Activated naive CD4-positive, alpha-beta T cell treated with anti-CD3 and anti-CD28 coated beads, Interleukin-2, amount 10 ng/mL, durations not matched to agents 7 days and 5 days (primary cell): Measurements from ENCODE around the gene PPP1R13B.

Source experiments
- CTCF ChIA-PET: fragments of 350-600 bp; sonication (Branson Sonifier 250); formaldehyde crosslinking; loops from one replicate; lab custom pipeline; 2021; ENCODE audit warnings: antibody characterized with exemption; lab: Charles Lee
- DNase-seq: peaks from one replicate; pipeline ENCODE4 v3.0.0-alpha.2; 2020
- H3K27ac Mint-ChIP-seq: one replicate; pipeline ENCODE4 v1.8.0; 2021; ENCODE audit warnings: mild to moderate bottlenecking, moderate library complexity, mixed read lengths
- H3K27me3 Mint-ChIP-seq: one replicate; pipeline ENCODE4 v1.8.0; 2021; ENCODE audit warnings: mild to moderate bottlenecking, mixed read lengths
- H3K36me3 Mint-ChIP-seq: one replicate; pipeline ENCODE4 v1.8.0; 2021; ENCODE audit warnings: mixed read lengths
- H3K4me1 Mint-ChIP-seq: one replicate; pipeline ENCODE4 v1.8.0; 2021; ENCODE audit warnings: mixed read lengths
- H3K4me3 Mint-ChIP-seq: one replicate; pipeline ENCODE4 v1.8.0; 2021; ENCODE audit warnings: mild to moderate bottlenecking, moderate library complexity, mixed read lengths
- H3K9me3 Mint-ChIP-seq: one replicate; pipeline ENCODE4 v1.8.0; 2021; ENCODE audit warnings: mixed read lengths

Gene PPP1R13B

DNA sequence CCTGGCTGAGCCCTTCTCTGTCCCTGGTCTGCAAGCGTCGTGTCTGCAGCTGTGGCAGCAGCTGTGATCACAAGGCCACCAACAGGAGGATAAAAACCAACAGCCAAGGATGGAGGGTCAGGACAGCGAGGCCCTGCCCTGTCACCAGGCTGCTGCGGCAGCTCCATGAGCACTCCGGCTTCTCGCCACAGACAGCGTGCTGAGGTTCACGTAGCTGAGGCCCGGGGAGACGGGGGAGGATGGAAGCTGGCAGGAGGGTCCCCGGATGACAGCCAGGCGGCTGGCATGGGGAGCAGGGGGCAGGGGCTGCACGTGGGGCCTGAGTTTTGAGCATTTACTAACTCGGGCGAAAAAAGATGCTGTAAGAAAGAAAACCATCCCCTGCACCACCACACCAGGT lies 137.6 kb downstream of the PPP1R13B start:
- Mint-ChIP-seq H3K4me1 (peaks cover 41% of the 10 kb centered on the region), H3K27me3 (no peaks in the 10 kb centered on the region), H3K36me3 (peaks cover 15% of the 10 kb centered on the region), H3K27ac (peak overlapping the region; percentile 37), H3K4me3 (no peak overlapping the region), H3K9me3 (no peaks in the 10 kb centered on the region)
- CTCF ChIA-PET: no interaction called here
- no peak for DNase-seq

DNA sequence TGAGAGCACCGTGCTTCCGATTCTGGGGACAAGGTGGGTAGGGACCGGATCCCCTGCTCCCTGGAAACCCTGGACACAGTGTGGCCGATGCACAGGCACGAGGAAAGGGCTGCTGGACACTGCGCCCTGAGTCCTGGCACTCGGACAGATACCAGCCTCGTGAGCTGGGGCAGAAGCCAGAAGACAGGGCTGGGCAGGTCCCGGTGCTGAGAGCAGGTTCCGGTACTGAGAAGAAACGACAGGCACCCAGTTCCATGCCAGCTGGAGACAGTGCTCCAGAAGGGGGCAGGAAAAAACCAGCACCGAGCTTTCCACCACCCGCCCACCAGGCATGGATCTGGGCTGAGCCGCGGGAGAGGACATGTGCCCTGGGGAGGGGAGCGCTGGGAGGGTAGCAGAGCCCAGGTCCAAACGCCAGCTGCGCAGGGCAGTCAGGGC lies 138.6 kb downstream of the PPP1R13B start:
- CTCF ChIA-PET: no interaction called here

DNA sequence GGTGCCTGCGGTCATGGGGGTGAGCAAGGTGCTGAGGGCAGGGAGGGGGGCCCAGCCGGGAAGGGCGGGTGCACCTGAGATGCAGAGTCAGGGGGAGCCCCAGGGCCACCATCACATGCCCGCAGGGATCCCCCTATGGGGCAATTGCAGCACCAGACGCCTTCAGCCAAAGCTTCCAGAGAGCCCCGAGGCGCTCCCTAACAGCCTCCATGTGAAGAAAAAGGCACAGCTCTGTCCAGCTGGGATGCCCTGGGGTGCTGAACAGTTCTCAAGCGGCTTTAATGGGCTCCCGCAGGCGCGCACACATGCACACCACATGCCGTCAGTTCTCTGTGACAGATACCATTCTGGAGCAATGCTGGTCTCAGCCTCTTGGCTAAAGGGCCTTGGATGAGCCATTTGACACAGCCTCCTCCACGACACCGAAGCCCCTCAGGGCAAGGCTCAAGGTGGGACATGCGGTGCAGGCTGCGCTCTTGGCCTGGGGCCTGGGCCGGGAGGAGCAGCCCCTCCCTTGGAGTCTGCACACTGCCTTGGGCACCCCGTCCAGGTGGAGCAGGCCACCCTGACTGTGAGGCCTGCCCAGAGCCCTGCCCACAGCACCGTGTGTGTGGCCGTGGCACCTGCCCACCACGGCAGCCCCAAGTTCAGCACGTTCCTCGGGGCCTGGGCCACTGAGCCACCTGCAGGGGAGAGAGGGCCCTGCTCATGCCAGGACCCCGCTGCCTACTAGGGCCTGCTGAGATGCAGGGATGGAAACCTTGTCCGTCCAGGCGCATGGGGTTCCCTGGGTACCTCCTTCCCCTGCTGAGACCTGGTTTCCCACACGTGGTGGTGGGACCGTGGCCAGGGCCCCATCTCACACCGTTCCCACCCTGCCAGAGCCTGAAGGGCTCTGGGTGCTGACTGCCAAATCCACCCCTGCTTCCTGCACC lies 139.8 kb downstream of the PPP1R13B start:
- Mint-ChIP-seq H3K9me3 (no peaks in the 10 kb centered on the region), H3K27me3 (no peaks in the 10 kb centered on the region), H3K27ac (no peak overlapping the region), H3K4me3 (no peak overlapping the region), H3K36me3 (peaks cover 26% of the 10 kb centered on the region), H3K4me1 (peaks cover 20% of the 10 kb centered on the region)
- DNase-seq: no peak
- CTCF ChIA-PET: no interaction called here

More for the DNA sequence above, 138.6 kb downstream of the PPP1R13B start:
- peaks cover 18% of the 10 kb centered on the region for H3K36me3 Mint-ChIP-seq
- H3K4me1 Mint-ChIP-seq: peaks cover 31% of the 10 kb centered on the region
- H3K9me3 Mint-ChIP-seq: no peaks in the 10 kb centered on the region
- no peaks in the 10 kb centered on the region for H3K27me3 Mint-ChIP-seq
- no peak overlapping the region for H3K27ac Mint-ChIP-seq
- no peak for DNase-seq
- no peak overlapping the region for H3K4me3 Mint-ChIP-seq

DNA sequence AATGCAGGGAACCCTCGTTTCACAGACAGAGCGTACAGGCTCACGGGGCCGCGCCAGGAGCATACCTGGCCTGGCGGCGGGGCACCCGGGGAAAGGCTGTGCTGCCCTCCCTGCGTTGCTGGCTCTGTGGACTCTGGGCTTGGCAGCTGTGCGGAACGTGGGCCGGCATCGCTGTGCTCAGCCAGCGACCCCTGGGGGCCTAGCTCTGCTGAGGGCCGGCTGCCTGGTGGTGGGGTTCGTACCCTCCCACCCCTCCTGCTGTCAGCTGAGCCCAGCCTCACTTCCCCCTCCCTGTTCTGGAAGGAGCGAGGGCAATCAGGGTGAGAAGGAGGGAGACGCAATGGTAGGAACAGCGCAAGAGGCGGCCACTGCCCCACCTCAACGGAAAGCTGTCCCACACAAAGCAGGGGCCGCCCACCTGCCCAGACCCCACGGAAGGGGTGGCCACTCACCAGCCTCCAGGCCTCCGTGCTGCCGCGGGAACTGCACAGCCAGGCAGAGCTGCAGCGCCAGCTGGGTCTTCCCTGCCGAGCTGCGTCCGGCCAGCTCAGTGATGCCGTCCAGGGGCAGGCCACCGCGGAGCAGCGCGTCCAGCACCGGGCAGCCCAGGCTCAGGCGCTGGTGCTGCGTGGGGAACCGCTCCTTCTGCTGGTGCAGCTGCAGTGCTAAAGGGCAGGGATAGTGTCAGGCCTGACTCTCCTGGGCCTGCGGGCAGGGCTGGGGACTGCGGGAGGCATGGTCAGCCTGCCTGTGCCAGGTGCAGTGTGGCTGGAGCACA lies 140.6 kb downstream of the PPP1R13B start:
- H3K36me3 Mint-ChIP-seq: peaks cover 29% of the 10 kb centered on the region
- CTCF ChIA-PET: interaction anchor here (1.5 kb wide), 1 partner anchor 12 kb away, joined by 4 read pairs; no protein-coding TSS in a partner anchor
- H3K4me1 Mint-ChIP-seq: peaks cover 11% of the 10 kb centered on the region
- no peaks in the 10 kb centered on the region for H3K9me3 Mint-ChIP-seq
- DNase-seq: no peak
- H3K27me3 Mint-ChIP-seq: no peaks in the 10 kb centered on the region
- H3K4me3 Mint-ChIP-seq: no peak overlapping the region
- no peak overlapping the region for H3K27ac Mint-ChIP-seq

DNA sequence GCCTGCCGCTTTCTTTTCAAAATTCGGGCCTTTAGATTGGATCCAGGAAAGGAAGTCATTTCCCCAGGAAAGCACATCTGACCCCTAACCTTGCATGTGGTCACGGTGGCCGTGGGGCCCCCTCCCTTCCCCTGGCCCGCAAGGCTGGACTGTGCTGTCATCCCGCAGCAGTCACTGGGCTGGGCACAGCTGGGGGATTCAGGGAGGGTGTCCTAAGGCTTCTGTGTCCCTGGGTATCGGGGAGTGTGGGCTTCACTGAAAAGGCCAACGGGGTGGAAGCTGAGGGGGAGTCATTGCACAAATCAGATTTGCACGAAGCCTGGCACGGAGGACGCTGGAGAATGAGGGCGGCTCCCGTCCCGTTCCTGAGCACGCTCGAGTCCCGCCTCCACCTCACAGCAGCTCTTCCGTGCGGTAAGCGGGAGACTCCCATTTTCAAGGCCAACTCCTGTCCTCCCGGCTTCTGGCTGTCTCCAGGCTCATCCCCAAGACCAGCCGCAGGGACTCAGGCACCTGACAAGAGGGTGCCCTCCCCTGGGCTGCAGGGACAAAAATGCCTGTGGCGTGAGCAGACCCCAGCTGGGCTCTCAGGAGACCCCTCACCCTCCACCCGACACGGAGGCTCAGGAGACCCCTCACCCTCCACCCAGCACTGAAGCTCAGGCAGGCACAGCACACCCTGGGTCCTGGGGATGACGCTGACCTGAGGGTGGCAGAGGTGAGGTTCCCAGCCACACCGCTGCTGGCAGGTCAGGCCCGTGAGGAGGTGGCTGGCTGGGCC lies 141.7 kb downstream of the PPP1R13B start:
- H3K27ac Mint-ChIP-seq: no peak overlapping the region
- no peak for DNase-seq
- CTCF ChIA-PET: interaction anchor here (1.5 kb wide), 1 partner anchor 11 kb away, joined by 4 read pairs; no protein-coding TSS in a partner anchor

DNA sequence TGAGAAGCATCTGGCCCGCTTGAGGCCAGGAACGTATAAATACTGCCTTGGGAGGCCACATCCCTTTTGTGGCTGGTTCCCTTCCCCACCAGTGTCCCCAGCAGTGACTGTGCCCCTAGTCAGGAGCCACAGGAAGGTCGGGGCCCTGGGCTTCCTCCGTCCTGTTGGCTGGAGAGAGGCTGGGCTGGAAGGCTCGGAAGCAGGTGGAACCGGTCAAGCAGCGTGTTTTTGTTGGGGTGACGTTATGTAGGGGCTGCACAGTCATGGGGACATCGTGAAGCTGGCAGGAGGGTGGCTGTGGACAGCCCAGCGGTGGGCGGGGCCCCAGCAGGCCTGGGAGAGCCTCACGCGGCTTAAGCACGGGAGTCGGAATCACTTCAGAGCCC lies 142.3 kb downstream of the PPP1R13B start:
- H3K4me1 Mint-ChIP-seq: no peaks in the 10 kb centered on the region
- no peaks in the 10 kb centered on the region for H3K9me3 Mint-ChIP-seq
- peaks cover 29% of the 10 kb centered on the region for H3K36me3 Mint-ChIP-seq
- CTCF ChIA-PET: no interaction called here
- H3K27ac Mint-ChIP-seq: no peak overlapping the region
- H3K27me3 Mint-ChIP-seq: no peaks in the 10 kb centered on the region
- no peak for DNase-seq
- no peak overlapping the region for H3K4me3 Mint-ChIP-seq

More for the DNA sequence above, 141.7 kb downstream of the PPP1R13B start:
- Mint-ChIP-seq H3K27me3 (no peaks in the 10 kb centered on the region), H3K9me3 (no peaks in the 10 kb centered on the region), H3K4me1 (peaks cover under 1% of the 10 kb centered on the region), H3K4me3 (no peak overlapping the region), H3K36me3 (peaks cover 29% of the 10 kb centered on the region)

DNA sequence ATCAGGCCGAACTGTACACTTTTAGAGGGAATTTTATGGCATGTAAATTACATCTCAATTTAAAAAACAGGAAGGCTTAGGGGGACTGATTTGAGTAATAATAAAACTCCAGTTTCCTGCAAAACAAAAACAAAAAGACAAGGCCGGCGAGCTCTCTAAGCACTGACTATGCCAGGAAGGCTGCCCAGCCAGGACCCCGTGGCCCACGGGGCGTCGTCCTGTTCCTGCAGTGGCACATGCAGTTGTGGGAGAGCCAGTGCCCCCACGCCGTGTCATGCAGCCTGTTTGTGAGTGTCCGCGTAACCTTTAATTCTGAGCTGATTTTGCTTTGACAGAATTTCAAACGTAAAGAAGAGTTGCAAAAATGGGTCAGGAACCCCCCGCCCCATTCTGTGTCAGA lies 142.7 kb downstream of the PPP1R13B start:
- H3K27ac Mint-ChIP-seq: no peak overlapping the region
- DNase-seq: no peak
- CTCF ChIA-PET: no interaction called here

DNA sequence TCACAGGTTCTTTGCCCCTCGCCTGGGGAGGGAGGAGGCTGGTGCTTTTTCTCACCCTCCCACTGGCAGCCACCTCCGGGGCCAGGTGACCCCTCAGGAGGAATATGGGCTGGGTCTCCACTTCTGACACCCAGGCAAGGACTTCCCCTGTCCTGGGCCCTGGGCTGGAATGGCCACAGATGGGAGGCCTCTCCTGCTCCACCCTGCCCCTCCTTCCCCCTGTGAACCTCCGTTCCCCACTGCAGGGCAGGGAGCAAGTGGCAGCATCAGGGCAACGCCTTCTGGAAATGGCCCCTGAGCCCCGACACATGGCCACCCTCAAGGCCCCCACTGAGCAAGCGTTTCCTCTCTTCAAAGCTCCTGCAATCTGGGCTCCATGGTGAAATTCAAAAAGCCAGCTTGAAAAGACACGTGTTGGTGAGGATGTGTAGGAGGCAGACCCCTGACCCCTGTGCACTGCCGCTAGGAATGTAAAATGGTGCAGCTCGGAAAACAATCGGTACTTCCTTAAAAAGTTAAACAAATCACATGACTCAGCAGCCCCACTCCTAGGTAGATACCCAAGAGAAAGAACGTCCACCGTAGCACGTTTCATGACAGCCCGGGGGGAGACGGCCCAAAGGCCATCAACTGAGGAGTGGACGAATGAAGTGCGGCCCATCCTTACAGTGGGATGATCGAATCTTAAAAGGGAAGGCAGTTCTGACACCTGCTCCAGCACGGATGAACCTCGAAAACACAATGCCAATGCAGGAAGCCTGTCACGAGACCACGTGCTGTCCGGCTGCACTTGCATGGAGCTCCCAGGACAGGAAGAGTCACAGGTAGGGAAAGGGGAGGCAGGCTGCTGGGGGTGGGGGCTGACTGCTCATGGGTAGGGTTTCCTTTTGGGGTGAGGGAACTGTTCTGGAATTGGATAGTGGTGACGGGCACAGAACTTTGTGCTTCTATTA lies 143.7 kb downstream of the PPP1R13B start:
- no peak overlapping the region for H3K4me3 Mint-ChIP-seq
- H3K36me3 Mint-ChIP-seq: peaks cover 24% of the 10 kb centered on the region
- H3K4me1 Mint-ChIP-seq: no peaks in the 10 kb centered on the region
- H3K9me3 Mint-ChIP-seq: no peaks in the 10 kb centered on the region
- no peaks in the 10 kb centered on the region for H3K27me3 Mint-ChIP-seq
- DNase-seq: no peak
- H3K27ac Mint-ChIP-seq: no peak overlapping the region
- CTCF ChIA-PET: no interaction called here

More for the DNA sequence above, 142.7 kb downstream of the PPP1R13B start:
- Mint-ChIP-seq H3K9me3 (no peaks in the 10 kb centered on the region), H3K4me3 (no peak overlapping the region), H3K36me3 (peaks cover 29% of the 10 kb centered on the region), H3K27me3 (no peaks in the 10 kb centered on the region), H3K4me1 (no peaks in the 10 kb centered on the region)

DNA sequence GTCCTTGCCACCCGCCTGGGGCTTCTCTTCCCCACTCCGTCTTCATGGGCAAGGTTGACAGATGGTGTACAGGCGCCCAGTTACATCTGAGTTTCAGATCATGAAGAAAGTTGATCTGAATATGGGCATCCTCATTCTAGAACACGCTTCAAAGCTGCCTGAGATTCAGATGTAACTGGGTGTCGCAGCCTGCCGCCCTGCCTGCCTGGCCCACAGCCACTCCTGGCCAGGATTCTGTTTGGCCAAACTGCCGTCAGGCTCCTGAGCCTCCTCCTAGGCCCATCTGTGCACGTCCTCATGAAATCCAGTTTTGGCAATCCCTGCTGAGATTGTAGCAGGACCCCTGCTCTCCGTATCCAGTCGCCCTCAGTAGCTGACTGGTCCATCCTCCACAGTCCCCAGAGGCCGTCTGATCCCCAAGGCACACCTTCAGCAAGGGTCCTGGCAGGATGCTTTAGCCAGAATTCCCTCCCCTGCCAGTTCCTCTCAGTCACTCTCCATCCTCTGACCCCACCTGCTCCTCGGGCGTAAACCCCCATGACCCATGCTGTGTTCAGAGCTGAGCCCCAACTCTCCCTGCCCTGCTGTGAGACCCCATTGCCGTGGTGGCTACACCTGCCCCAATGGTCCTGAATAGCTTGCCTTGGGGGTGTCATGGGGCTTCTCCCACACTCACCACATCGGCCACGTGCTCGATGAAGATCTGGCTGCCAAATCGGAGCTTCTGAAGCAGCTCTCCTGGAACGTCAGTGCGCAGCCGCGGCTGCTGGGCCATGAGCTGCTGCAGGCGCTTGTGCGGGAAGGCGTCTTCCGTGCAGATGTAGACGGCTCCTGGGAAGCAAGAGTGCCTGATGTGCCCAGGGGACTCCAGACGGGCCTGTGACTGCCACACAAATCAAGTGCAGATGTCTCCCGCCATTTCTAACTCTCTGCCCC lies 144.6 kb downstream of the PPP1R13B start:
- H3K4me3 Mint-ChIP-seq: no peak overlapping the region

DNA sequence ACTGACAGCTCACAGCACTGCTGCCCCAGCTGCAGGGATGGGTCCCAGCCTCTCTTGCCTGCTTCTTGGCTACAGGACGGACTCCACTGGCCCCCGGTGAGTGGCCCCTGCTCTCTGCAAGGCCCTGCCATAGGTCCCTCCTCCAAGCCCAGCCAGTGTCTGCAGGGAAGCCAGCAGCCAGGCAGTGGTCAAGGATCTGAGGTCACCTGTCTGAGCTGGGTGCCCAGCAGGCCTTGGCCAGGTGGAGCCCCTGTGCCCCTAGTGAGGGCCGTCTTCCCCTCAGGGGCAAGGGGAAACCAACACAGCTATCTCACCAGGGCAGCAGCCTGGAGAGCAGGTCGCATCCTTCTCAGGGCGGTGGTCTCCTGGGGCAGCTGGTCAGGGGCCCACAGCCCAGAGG lies 145.3 kb downstream of the PPP1R13B start:
- Mint-ChIP-seq H3K9me3 (no peaks in the 10 kb centered on the region), H3K27me3 (no peaks in the 10 kb centered on the region), H3K36me3 (peaks cover 20% of the 10 kb centered on the region), H3K4me1 (peaks cover 4% of the 10 kb centered on the region), H3K4me3 (no peak overlapping the region), H3K27ac (peak overlapping the region; percentile 35)
- CTCF ChIA-PET: no interaction called here
- DNase-seq: no peak

More for the DNA sequence above, 144.6 kb downstream of the PPP1R13B start:
- CTCF ChIA-PET: interaction anchor here (0.6 kb wide), 1 partner anchor 25 kb away, joined by 3 read pairs; no protein-coding TSS in a partner anchor
- no peak overlapping the region for H3K27ac Mint-ChIP-seq
- H3K9me3 Mint-ChIP-seq: no peaks in the 10 kb centered on the region
- no peaks in the 10 kb centered on the region for H3K4me1 Mint-ChIP-seq
- DNase-seq: no peak
- peaks cover 17% of the 10 kb centered on the region for H3K36me3 Mint-ChIP-seq
- no peaks in the 10 kb centered on the region for H3K27me3 Mint-ChIP-seq

DNA sequence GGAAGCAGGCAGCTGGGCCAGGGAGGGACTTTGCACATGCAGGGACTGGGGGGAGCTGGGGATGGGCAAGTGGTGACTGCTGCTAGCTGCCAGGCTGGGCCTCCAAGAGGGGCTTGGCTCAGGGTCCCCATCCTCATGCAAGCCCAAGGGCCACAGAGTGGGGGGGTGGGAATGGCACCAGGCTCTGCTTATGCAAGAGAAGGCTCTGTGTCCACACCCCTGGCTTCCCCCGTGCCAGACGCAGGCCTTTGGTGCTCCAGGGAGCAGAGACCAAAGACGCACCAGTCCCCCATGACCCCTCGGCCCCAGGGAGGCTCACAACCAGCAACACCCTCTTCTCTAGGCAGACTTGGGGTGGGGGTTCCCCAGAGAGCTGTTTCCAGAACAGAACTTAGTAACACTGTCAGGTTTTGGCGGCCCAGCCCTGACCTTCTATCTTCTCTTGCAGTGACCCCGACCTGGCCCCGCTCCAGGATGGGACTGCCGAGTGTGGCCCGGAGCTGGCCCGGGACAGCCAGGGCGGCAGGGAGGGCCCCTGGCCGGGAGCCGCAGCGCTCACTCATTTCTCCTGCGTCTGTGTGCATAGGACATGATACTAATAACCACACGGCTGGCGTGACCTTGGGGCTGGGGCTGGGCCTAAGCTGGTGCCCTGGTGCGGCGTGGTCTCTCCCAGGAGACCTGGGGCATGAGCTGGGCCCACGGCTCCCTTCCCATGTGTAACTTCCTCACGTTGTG lies 146.5 kb downstream of the PPP1R13B start:
- H3K27me3 Mint-ChIP-seq: no peaks in the 10 kb centered on the region
- H3K4me3 Mint-ChIP-seq: no peak overlapping the region
- no peaks in the 10 kb centered on the region for H3K9me3 Mint-ChIP-seq
- no peak for DNase-seq
- H3K27ac Mint-ChIP-seq: no peak overlapping the region
- peaks cover 8% of the 10 kb centered on the region for H3K4me1 Mint-ChIP-seq
- H3K36me3 Mint-ChIP-seq: peaks cover 24% of the 10 kb centered on the region
- CTCF ChIA-PET: no interaction called here
